T-helper 2 cell treated with Interferon-gamma antibody and Interleukin-4, amounts not matched to agents 100 ng/mL and 5 ng/mL, for 36 hours (primary cell): ENCODE data around the gene KRTAP21-2. TPM values are rescaled to one million over a fixed set of nuclear protein-coding genes. Genes with fewer than 3 reads are reported as not detected.

Experiments used
- total RNA-seq: library from RNA; stranded (reverse); gene quantifications from 2 replicates; pipeline ENCODE4 v1.2.3, GENCODE V29; 2022

The KRTAP21-2 gene
- total RNA-seq, 1 donor from 2014 or later: not detected

Other genes with a start within 250 kb of the KRTAP21-2 start
- not detected in 2 replicates for gene KRTAP19-5, start 245.1 kb downstream of the KRTAP21-2 start, total RNA-seq
- not detected in 2 replicates for gene KRTAP19-6, start 205.4 kb downstream of the KRTAP21-2 start, total RNA-seq
- gene KRTAP19-7, start 185.9 kb downstream of the KRTAP21-2 start, total RNA-seq: not detected in 2 replicates
- not detected in 2 replicates for gene KRTAP22-2, start 156.9 kb downstream of the KRTAP21-2 start, total RNA-seq
- gene KRTAP6-3, start 154.8 kb downstream of the KRTAP21-2 start, total RNA-seq: not detected in 2 replicates
- gene KRTAP6-2, start 148.4 kb downstream of the KRTAP21-2 start, total RNA-seq: not detected in 2 replicates
- not detected in 2 replicates for gene KRTAP22-1, start 146.2 kb downstream of the KRTAP21-2 start, total RNA-seq
- not detected in 2 replicates for gene KRTAP6-1, start 133.3 kb downstream of the KRTAP21-2 start, total RNA-seq
- not detected in 2 replicates for gene KRTAP20-1, start 130.8 kb downstream of the KRTAP21-2 start, total RNA-seq
- not detected in 2 replicates for gene KRTAP20-4, start 126.6 kb downstream of the KRTAP21-2 start, total RNA-seq
- not detected in 2 replicates for gene KRTAP20-2, start 112.1 kb downstream of the KRTAP21-2 start, total RNA-seq
- not detected in 2 replicates for gene KRTAP20-3, start 104.4 kb downstream of the KRTAP21-2 start, total RNA-seq
- gene KRTAP21-3, start 28.5 kb downstream of the KRTAP21-2 start, total RNA-seq: not detected in 2 replicates
- not detected in 2 replicates for gene KRTAP21-1, start 8.2 kb upstream of the KRTAP21-2 start, total RNA-seq
- not detected in 2 replicates for gene KRTAP8-1, start 66.0 kb upstream of the KRTAP21-2 start, total RNA-seq
- not detected in 2 replicates for gene KRTAP7-1, start 82.5 kb upstream of the KRTAP21-2 start, total RNA-seq
- 0.27 TPM in 1 of 2 replicates, not detected in the other for gene KRTAP11-1, start 134.3 kb upstream of the KRTAP21-2 start, total RNA-seq